HepG2 (cell line): ENCODE measurements around the gene FOLR3. TPM values are rescaled to one million over a fixed set of nuclear protein-coding genes. Genes with fewer than 3 reads are reported as not detected.

Experiments used
- ATAC-seq: fragments of 200-7000 bp; cut with Tn5 transposase; 3 replicates; pipeline ENCODE4 v1.9.1; 2020; ENCODE audit warnings: mild to moderate bottlenecking, moderate library complexity
- BruUV-seq: library from RNA; stranded (reverse); fragments of 400-500 nt; replicated peaks from 2 replicates; lab custom pipeline; 2021; lab: Mats Ljungman, UMichigan
- CTCF ChIA-PET: fragments of 300-600 bp; formaldehyde crosslinking; extraction: SDS; loops from one replicate; lab custom pipeline; 2021; ENCODE audit warnings: low total read pairs, inconsistent platforms, low intra/inter-chr PET ratio; lab: Yijun Ruan, JAX
- POLR2A ChIA-PET: fragments of 350-600 bp; sonication (Branson Sonifier 250); formaldehyde crosslinking; loops from one replicate; lab custom pipeline; 2020; ENCODE audit warnings: antibody characterized with exemption, inconsistent platforms; lab: Yijun Ruan, JAX
- DNase-seq: peaks from one replicate; pipeline ENCODE4 v3.0.0-alpha.2; 2015; ENCODE audit warnings: low spot score
- FAIRE-seq: peaks from 3 replicates; lab custom pipeline; 2011; peaks lifted over from hg19 to GRCh38; lab: Jason Lieb, UNC
- H2AFZ ChIP-seq: one replicate; pipeline ENCODE4 v1.6.1; 2011; ENCODE audit warnings: low read length, inconsistent platforms
- H3K27ac ChIP-seq: fragments of 300-600 bp; 3 replicates; pipeline ENCODE4 v1.8.0; 2011; ENCODE audit warnings: mixed run types, mild to moderate bottlenecking, mixed read lengths, low read length, inconsistent platforms; ENCODE audit not compliant: insufficient read depth; ENCODE audit errors: extremely low read length
- H3K27me3 ChIP-seq, 2 experiments: fragments of 200-600 bp in 1 of 2; 2 replicates in 1 of 2; 3 replicates in 1 of 2; pipeline versions ENCODE4 v1.6.0 to v1.8.0; 2011; ENCODE audit warnings: low read length in 2 of 2, mild to moderate bottlenecking in 2 of 2, moderate library complexity in 2 of 2, inconsistent platforms in 1 of 2; ENCODE audit not compliant: insufficient read depth in 2 of 2, control insufficient read depth in 1 of 2
- H3K36me3 ChIP-seq, 2 experiments: fragments of 200-600 bp in 1 of 2; replicated peaks in 1 of 2; 2 replicates in 1 of 2; 3 replicates in 1 of 2; pipeline versions ENCODE4 v1.5.1 to v1.8.0; 2011; ENCODE audit warnings: low read length in 2 of 2, inconsistent platforms in 1 of 2; ENCODE audit not compliant: insufficient read depth in 2 of 2, control insufficient read depth in 1 of 2
- H3K4me1 ChIP-seq: 2 replicates; pipeline ENCODE4 v1.5.1; 2012; ENCODE audit warnings: low read length, inconsistent platforms; ENCODE audit not compliant: insufficient read depth
- H3K4me2 ChIP-seq: 2 replicates; pipeline ENCODE4 v1.6.0; 2011; ENCODE audit warnings: low read depth, low read length, inconsistent platforms
- H3K4me3 ChIP-seq, 3 experiments: fragments of 200-600 bp in 1 of 3; sonication (generic), shearing (Covaris generic) in 1 of 3; replicated peaks in 1 of 3; 2 replicates each; pipeline ENCODE4 v1.5.1; 2011 to 2016; ENCODE audit warnings: low read length in 3 of 3, inconsistent platforms in 2 of 3, low read depth in 2 of 3, mild to moderate bottlenecking in 2 of 3, control low read depth in 1 of 3, mixed read lengths in 1 of 3; ENCODE audit not compliant: insufficient read depth in 1 of 3
- H3K79me2 ChIP-seq: one replicate; pipeline ENCODE4 v1.6.1; 2011; ENCODE audit warnings: low read length, inconsistent platforms; ENCODE audit not compliant: insufficient read depth
- H3K9ac ChIP-seq: 2 replicates; pipeline ENCODE4 v1.6.0; 2011; ENCODE audit warnings: mild to moderate bottlenecking, low read depth, low read length, inconsistent platforms; ENCODE audit not compliant: insufficient read depth
- H3K9me3 ChIP-seq: 2 replicates; pipeline ENCODE4 v1.5.1; 2012; ENCODE audit warnings: mild to moderate bottlenecking, low read length
- H4K20me1 ChIP-seq: 2 replicates; pipeline ENCODE4 v1.6.0; 2011; ENCODE audit warnings: inconsistent platforms, mild to moderate bottlenecking, low read length, moderate library complexity; ENCODE audit not compliant: insufficient read depth
- ARID3A ChIP-seq: IDR thresholded peaks from 2 replicates; pipeline ENCODE4 v1.6.1; 2012; ENCODE audit warnings: low read depth, low read length, improper control_type of control experiment
- ATRX ChIP-seq: sonication (generic); formaldehyde crosslinking; IDR thresholded peaks from 2 replicates; pipeline ENCODE4 v1.4.0; 2020; ENCODE audit warnings: missing genetic modification reagents, borderline replicate concordance
- HMGXB3 ChIP-seq: sonication (generic); formaldehyde crosslinking; IDR thresholded peaks from 2 replicates; pipeline ENCODE4 v1.4.0; 2020; ENCODE audit warnings: missing genetic modification reagents, borderline replicate concordance
- HNRNPLL ChIP-seq: fragments of 200-400 bp; formaldehyde crosslinking; IDR thresholded peaks from 2 replicates; pipeline ENCODE4 v1.6.1; 2017; ENCODE audit warnings: mild to moderate bottlenecking, low read depth, low read length; ENCODE audit not compliant: poor library complexity, severe bottlenecking
- SIN3A ChIP-seq: IDR thresholded peaks from 2 replicates; pipeline ENCODE4 v1.6.1; 2011; ENCODE audit warnings: low read depth, mild to moderate bottlenecking, control low read depth, low read length, borderline replicate concordance
- ZKSCAN8 ChIP-seq: IDR thresholded peaks from 2 replicates; pipeline ENCODE4 v1.6.1; 2016; ENCODE audit warnings: borderline replicate concordance, missing genetic modification reagents, missing compliant biosample characterization
- ZNF263 ChIP-seq: sonication (generic); formaldehyde crosslinking; IDR thresholded peaks from 2 replicates; pipeline ENCODE4 v1.4.0; 2020; ENCODE audit warnings: missing genetic modification reagents
- ZNF441 ChIP-seq: sonication (generic); formaldehyde crosslinking; IDR thresholded peaks from 2 replicates; pipeline ENCODE4 v1.7.0; 2021; ENCODE audit warnings: missing genetic modification reagents, borderline replicate concordance
- ZNF597 ChIP-seq: sonication (generic); formaldehyde crosslinking; IDR thresholded peaks from 2 replicates; pipeline ENCODE4 v1.5.0; 2020; ENCODE audit warnings: missing genetic modification reagents
- ZNF746 ChIP-seq: sonication (generic); formaldehyde crosslinking; IDR thresholded peaks from 2 replicates; pipeline ENCODE4 v1.8.0; 2022; ENCODE audit warnings: mild to moderate bottlenecking, missing genetic modification reagents
- WGBS: methylation state at CpG from one replicate; pipeline ENCODE4 v1.1.6; 2017; ENCODE audit warnings: low lambda C conversion rate; 5-methylcytosine and 5-hydroxymethylcytosine counted together
- in situ Hi-C: cut with HindIII; loops from 2 replicates; pipeline ENCODE4 v1.10.0; 2017; ENCODE audit warnings: low pct_unique_long_range_greater_than_20kb; ENCODE audit not compliant: extremely low pct_ligation_motif_present
- intact Hi-C: fragments of 100-400 bp; cut with micrococcal nuclease; formaldehyde crosslinking; loops from one replicate; pipeline ENCODE4 v1.10.0; 2022; ENCODE audit not compliant: unreplicated experiment
- polyA plus RNA-seq, 8 experiments: library from polyadenylated mRNA; depleted of rRNA in 3 of 8; stranded (reverse) in 7 of 8; unstranded in 1 of 8; fragments of >200 nt; fragmentation: Illumina TruSeq in 4 of 8; extraction: Trizol in 4 of 8; gene quantifications; 2 replicates each; pipeline versions ENCODE4 v1.2.1 to v1.2.3, GENCODE V29; 2011 to 2016; ENCODE audit warnings: low read depth in 4 of 8, missing spikeins in 1 of 8, mixed read lengths in 1 of 8; ENCODE audit not compliant: insufficient read depth in 1 of 8
- total RNA-seq, 5 experiments: library from RNA; depleted of rRNA; stranded (reverse); fragments of >200 nt; fragmentation: Illumina TruSeq; extraction: Trizol; gene quantifications; 2 replicates each; pipeline ENCODE4 v1.2.3, GENCODE V29; 2016; ENCODE audit warnings: low read depth in 1 of 5

FOLR3 gene
- total and polyA plus RNA-seq, 2 of the 13 experiments (the other 11 are each of a cell fraction or from before 2014, with no cell fraction given): not detected

GRCh38 chr11:72138821-72139390 lies 3.4 kb downstream of the FOLR3 start:
- Histone ChIP-seq H3K4me1 (no peaks in the 10 kb centered on the region), H3K4me2 (peak overlapping the region; percentile 32; the same call in 1 of the 2 replicates), H2AFZ (no peak overlapping the region), H3K4me3 (no peak overlapping the region), H3K9ac (no peak overlapping the region), H4K20me1 (no peaks in the 10 kb centered on the region), H3K79me2 (no peaks in the 10 kb centered on the region), H3K9me3 (no peaks in the 10 kb centered on the region), H3K27ac (no peak overlapping the region), H3K36me3 (no peaks in the 10 kb centered on the region), H3K27me3 (peaks cover 0 to 1% of the 10 kb centered on the region in 2 experiments; a peak in 2 of 5 replicates)
- intact Hi-C loops: no loop called here
- in situ Hi-C loops: no loop called here
- ATAC-seq (peak; percentile 43), DNase-seq (no peak), FAIRE-seq (no peak)
- POLR2A ChIA-PET: no interaction called here
- CTCF ChIA-PET: no interaction called here
- TF ChIP-seq HNRNPLL: peak; percentile 72
- no peak for TF ChIP-seq HMGXB3 (CRISPR knock-in tag)
- BruUV-seq: no TSS peak
- WGBS: 55% methylated on average over 2 of the region's 12 CpGs

GRCh38 chr11:72139500-72139899 lies 4.0 kb downstream of the FOLR3 start:
- 52% methylated on average over 11 of the region's 11 CpGs for WGBS
- no peaks in the 10 kb centered on the region for H3K79me2 ChIP-seq
- ATAC-seq: no peak
- CTCF ChIA-PET: no interaction called here
- no peaks in the 10 kb centered on the region for H4K20me1 ChIP-seq
- no TSS peak for BruUV-seq
- FAIRE-seq: no peak
- no peaks in the 10 kb centered on the region for H3K36me3 ChIP-seq
- intact Hi-C loops: no loop called here
- in situ Hi-C loops: no loop called here
- H3K9ac ChIP-seq: no peak overlapping the region
- 0 out of 2 replicates have a peak overlapping the region, but pooled peaks have one; percentile 32 for H3K4me2 ChIP-seq
- H3K27ac ChIP-seq: no peak overlapping the region
- DNase-seq: no peak
- no peak overlapping the region for H3K4me3 ChIP-seq
- no peaks in the 10 kb centered on the region for H3K9me3 ChIP-seq
- peaks cover 0 to 1% of the 10 kb centered on the region in 2 experiments; a peak in 2 of 5 replicates for H3K27me3 ChIP-seq
- H2AFZ ChIP-seq: no peak overlapping the region
- POLR2A ChIA-PET: no interaction called here
- H3K4me1 ChIP-seq: no peaks in the 10 kb centered on the region
- peak; percentile 1; the same call in 1 of the 2 replicates for TF ChIP-seq ZNF263 (CRISPR knock-in tag)
- no peak for TF ChIP-seq ZNF441 (CRISPR knock-in tag)
- TF ChIP-seq SIN3A: no peak
- TF ChIP-seq ZNF597 (CRISPR knock-in tag): no peak
- no peak for TF ChIP-seq ARID3A
- TF ChIP-seq ZKSCAN8 (CRISPR knock-in tag): no peak
- TF ChIP-seq ATRX (CRISPR knock-in tag): no peak
- TF ChIP-seq ZNF746 (CRISPR knock-in tag): no peak
